Measurements from ENCODE around the gene LRIG2.
"Not testable (repeated sequence)": the region's sequence is repeated elsewhere in the genome, so short reads cannot be mapped to it uniquely, and the experiment has no call there.

LRIG2 gene

GRCh38 chr1:113072757-113073478 lies at the start of gene LRIG2:
TSS of gene LRIG2 (plus strand) at chr1:113073198. CDS start at chr1:113073407, 209 bp downstream.
- peak; percentile 96 for DNase-seq (ENCODE audit: low read depth)

DNA sequence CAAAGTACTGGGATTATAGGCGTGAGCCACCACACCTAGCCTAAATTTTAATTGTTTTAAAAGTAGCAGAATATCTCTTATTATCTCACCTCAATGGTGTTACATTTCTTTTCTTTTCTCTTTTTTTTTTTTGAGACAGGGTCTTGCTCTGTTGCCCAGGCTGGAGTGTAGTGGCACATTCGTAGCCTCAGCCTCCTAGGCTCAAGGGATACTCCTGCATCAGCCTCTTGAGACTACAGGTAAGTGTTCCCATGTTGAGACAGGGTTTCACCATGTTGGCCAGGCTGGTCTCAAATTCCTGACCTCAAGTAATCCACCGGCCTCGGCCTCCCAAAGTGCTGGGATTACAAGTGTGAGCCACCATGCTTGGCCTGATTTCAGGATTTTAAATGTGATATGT lies 49.7 kb upstream of the LRIG2 start:
- not testable (repeated sequence) for DNase-seq (ENCODE audit: low read depth)

DNA sequence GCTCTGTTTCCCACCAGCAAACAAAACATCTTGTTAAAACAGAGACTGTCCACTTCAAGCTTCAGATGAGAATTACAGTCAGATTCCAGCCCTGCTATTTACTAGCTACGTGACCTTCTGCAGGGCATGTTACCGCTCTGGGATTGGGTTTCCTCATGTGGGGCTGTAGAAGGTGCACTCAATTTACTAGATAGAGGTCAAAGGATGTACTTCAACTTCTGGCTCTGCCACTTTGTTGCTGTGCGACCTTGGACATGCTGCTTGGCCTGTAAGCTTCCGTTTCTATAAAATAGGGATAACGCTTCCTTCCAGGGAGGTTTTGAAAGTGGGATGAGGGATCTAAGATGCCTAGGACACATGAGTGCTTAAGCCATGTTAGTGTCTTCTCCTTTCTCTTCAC lies 46.0 kb upstream of the LRIG2 start:
- no peak for DNase-seq (ENCODE audit: low read depth)

- no peak for DNase-seq (ENCODE audit: low read depth)
These were observed 45.5 kb upstream of the LRIG2 start for GRCh38 chr1:113027449-113027848.

GRCh38 chr1:113029822-113030221 lies 43.2 kb upstream of the LRIG2 start:
- no peak for DNase-seq (ENCODE audit: low read depth)

GRCh38 chr1:113031171-113031933 lies 41.6 kb upstream of the LRIG2 start:
- DNase-seq (ENCODE audit: low read depth), result no peak

GRCh38 chr1:113035086-113035485 lies 37.9 kb upstream of the LRIG2 start:
- no peak for DNase-seq (ENCODE audit: low read depth)

DNA sequence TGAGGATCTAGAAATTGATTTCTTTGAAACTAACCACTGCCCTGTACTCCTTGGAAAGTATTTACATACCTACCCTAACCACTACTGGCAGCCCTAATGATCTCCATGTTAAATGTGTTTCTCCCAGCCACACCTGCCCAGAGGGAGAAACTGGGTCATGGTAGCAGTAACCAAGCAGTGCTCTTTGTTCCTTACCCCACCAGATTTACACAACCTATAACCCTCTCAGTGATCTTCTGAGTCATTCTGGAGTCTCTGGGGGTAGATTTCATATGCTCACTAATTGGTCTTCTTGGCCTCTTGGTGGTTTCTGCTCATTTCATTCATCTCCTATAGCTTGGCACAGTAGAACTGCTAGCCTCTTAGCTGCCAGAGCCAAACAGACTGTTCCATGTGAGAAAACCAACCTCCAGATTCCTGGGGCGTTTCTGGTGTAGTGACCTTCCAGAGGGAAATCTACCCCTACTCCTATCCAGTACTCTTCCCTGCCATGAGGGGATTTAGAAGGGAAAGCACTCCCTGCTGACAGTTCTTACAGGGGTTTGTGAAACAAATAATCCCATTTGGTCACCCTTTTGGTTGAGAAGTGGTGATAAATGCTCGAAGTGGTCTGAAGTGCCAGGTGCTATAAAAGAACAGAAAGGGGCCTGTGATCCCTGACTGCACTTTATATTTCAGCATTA lies 36.2 kb upstream of the LRIG2 start:
- DNase-seq (ENCODE audit: low read depth), result peak; percentile 53

DNA sequence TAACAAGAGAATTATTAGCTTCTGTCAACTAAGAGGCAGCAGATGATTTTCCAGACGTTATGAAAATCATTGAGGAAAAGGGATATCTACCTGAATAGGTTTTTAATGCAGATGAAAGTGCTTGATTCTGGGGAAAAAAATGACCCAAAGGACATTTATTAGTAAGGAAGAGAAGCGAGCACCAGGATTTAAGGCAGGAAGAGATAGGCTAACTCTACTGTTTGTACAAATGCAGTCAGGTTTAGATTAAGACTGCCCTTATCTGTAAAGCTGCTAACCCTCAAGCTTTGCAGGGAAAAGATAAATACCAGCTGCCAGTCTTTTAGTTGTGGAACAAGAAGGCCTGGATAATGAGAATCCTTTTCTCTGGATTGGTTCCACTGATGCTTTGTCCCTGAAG lies 33.0 kb upstream of the LRIG2 start:
- DNase-seq (ENCODE audit: low read depth), result peak; percentile 82

- DNase-seq (ENCODE audit: low read depth), result no peak
These were observed 32.1 kb upstream of the LRIG2 start for GRCh38 chr1:113040718-113041412.

GRCh38 chr1:113041569-113042284 lies 31.3 kb upstream of the LRIG2 start:
- no peak for DNase-seq (ENCODE audit: low read depth)

- peak; percentile 73 for DNase-seq (ENCODE audit: low read depth)
These were observed 30.5 kb upstream of the LRIG2 start for GRCh38 chr1:113042285-113043143.

- DNase-seq (ENCODE audit: low read depth), result not testable (repeated sequence)
These were observed 29.9 kb upstream of the LRIG2 start for GRCh38 chr1:113043144-113043488.

- DNase-seq (ENCODE audit: low read depth), result no peak
These were observed 26.4 kb upstream of the LRIG2 start for GRCh38 chr1:113046569-113046968.

GRCh38 chr1:113048064-113048463 lies 24.9 kb upstream of the LRIG2 start:
- no peak for DNase-seq (ENCODE audit: low read depth)

DNA sequence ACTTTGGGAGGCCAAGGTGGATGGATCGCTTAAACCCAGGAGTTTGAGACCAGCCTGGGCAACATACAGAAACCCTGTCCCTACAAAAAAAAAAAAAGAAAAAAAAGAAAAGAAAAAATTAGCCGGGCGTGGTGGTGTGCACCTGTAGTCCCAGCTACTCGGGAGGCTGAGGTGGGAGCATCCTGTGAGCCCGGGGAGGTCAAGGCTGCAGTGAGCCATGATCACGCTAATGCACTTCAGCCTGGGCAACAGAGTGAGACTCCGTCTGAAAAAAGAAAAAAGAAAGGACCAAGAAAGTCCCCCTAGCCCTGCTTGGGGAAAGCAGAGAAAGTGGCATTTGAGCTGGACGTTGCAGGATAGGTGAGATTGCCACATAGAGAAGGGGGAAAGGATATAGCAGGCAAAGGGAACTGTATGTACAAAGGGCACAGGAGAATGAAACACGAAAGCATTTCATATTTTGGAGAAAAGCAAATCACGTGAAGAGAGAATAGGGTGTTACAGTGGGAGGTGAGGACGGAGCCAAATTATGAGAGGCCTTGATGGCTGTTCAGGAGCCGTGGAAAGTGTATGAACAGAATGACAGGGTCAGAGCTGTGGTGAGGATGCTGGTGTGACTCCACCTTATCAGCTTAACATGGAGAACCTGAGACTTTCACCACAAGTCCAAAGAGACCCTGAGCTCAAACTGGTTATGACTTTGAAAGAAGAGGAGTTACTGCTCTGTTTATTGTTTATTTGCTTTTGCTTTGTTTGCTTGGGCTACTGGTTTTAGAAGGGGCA lies 19.5 kb upstream of the LRIG2 start:
- DNase-seq (ENCODE audit: low read depth), result no peak

DNA sequence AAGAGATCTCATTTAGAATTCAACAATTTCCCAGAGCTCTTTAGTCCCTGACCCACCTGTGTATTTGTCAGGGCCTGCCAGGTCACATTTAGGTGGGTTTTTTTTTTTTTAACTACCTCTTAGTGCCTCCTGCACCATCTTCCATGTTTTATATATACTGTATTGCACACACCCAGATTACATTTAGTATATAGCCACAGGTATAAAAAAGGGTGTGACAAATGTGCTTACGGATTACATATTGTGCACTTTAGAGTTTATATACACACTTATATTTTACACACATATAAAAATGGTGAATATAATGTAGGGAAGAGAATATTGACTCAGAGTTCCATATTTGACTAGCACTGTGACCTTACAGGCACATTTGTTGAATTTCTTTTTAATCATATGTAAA lies 17.4 kb upstream of the LRIG2 start:
- no peak for DNase-seq (ENCODE audit: low read depth)

DNA sequence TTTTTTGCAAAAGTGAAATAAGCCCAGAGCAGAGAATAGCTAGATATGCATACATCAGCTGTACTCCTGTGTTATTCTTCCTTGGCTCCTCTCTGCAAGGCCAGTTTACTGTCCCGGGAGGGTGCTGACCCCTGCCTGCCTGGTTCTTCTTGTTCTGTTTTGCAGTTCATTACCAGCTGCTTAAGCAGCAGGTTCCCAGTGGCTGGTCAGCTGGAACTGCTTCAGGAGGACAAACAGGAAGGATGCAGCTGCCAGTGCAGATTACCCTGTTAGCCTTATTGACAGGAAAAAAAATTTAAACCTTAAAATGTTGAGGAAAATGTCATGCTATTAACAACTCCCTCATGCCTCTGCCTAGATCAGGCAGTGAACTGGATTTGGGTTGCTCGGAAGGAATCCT lies 16.0 kb upstream of the LRIG2 start:
- DNase-seq (ENCODE audit: low read depth), result no peak

DNA sequence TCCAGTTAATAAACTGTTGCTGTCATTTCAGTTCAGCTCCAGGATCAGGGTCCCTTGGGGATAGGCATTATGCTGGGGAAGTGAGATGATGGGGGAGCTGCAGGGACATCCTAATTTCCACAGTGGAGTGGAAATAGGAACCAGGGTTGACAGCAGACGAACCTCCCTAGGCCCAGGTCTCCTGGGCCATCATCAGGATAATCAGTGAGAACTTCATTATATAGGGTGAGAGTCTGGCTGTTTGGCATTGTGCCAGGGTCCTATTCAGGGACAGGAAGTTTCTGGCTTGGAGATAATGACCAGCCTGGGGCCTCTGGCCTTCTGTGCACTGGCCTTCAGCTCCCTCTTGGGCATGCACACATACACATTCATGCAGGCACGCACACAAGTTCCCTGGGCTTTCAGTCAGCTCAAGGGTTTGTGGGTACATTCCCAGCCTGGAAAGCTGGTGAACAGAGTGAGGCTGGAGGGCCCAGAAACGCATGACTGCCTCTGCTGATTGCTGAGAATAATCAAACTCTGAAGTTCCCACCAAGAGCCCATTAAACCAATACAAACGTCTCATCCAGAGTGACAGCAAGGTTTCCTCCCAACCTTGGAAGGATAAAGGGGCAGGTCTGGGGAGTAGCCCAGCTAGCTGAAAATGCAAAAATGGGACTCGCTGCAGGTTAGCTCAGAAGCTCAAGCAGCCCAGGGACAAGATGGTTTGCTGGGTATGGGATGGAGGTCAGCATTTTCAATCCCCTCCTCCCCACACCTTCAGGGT lies 13.9 kb upstream of the LRIG2 start:
- no peak for DNase-seq (ENCODE audit: low read depth)

Measured in amniotic epithelial cell (primary cell).